Urinary bladder (tissue), 4 donors: ENCODE results near the gene SLC2A4RG. TPM values are rescaled to one million over a fixed set of nuclear protein-coding genes. Genes with fewer than 3 reads are reported as not detected.

Experiments used
- DNase-seq: peaks from one replicate; pipeline ENCODE4 v3.0.0-alpha.2; 2015; ENCODE audit errors: extremely low spot score
- H3K27ac ChIP-seq: one replicate; pipeline ENCODE4 v1.5.1; 2013; ENCODE audit warnings: low read depth, mild to moderate bottlenecking, moderate library complexity
- H3K36me3 ChIP-seq: one replicate; pipeline ENCODE4 v1.6.1; 2013; ENCODE audit warnings: mild to moderate bottlenecking, moderate library complexity; ENCODE audit not compliant: insufficient read depth
- H3K4me1 ChIP-seq: one replicate; pipeline ENCODE4 v1.6.1; 2013; ENCODE audit warnings: mild to moderate bottlenecking, moderate library complexity; ENCODE audit not compliant: insufficient read depth
- H3K4me3 ChIP-seq: one replicate; pipeline ENCODE4 v1.5.1; 2013; ENCODE audit warnings: low read depth, low read length
- WGBS: extraction: QIAGEN DNeasy Blood & Tissue Kit; methylation state at CpG from one replicate; pipeline ENCODE4 v1.1.7; 2013; 5-methylcytosine and 5-hydroxymethylcytosine counted together
- polyA plus RNA-seq: library from polyadenylated mRNA; stranded (reverse); fragments of 200-250 nt; gene quantifications from one replicate; pipeline ENCODE4 v1.2.3, GENCODE V29; 2013
- small RNA-seq: library from RNA; depleted of rRNA; stranded (forward); fragments of <200 nt; gene quantifications from one replicate; pipeline ENCODE3, GENCODE V24; 2014
- total RNA-seq: library from RNA; depleted of rRNA; stranded (reverse); fragments of >200 nt; gene quantifications from one replicate; pipeline ENCODE4 v1.2.3, GENCODE V29; 2014
- donor health status: healthy with polysubstance abuse.
- donor health status: healthy.

The SLC2A4RG gene
- total and polyA plus RNA-seq, 2 donors: 8.6 to 106 TPM

DNA sequence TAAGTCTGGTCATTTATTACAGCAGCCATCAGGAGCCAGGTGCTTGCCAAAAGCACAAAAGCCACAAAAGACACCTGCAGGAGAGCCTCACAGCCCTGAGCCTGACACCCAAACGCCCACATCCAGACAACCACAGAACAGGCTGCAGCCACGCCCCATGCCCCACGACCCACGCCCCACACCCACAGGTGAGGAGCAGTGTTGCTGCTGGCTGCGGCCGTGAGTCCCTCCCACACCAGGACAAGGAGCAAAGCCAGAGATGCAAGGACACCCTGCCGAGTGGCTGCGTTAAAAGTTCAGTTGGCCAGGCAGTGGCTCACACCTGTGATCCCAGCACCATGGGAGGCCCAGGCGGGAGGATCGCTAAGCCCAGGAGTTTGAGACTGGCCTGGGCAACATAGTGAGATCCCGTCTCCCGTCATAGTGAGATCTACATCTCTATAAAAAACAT, 43.0 kb downstream of the SLC2A4RG start:
- Histone ChIP-seq H3K27ac (no peak overlapping the region), H3K4me1 (no peaks in the 10 kb centered on the region), H3K36me3 (no peaks in the 10 kb centered on the region), H3K4me3 (no peak overlapping the region)
- DNase-seq: no peak
- 91% methylated on average over 12 of the region's 12 CpGs for WGBS

DNA sequence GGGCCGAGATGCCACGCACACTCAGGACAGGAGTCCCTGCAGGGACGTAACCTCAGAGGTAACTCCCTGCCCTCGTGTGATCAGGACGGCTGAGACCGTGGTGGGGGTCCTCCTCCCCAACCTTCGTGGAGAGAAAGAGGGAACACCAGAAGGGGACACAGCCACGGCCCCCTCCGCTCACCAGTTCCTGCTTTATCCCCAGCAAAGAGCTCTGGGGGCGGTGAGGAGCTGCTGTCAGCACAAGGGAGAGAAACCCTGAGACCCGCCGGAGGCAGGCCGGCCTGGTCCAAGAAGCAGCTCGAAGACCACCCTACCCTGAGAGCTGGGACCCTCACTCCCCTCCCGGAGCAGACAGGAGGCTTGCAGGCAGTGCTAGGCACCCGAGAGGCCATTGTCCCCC, 44.4 kb downstream of the SLC2A4RG start:
- Histone ChIP-seq H3K4me1 (no peaks in the 10 kb centered on the region), H3K36me3 (no peaks in the 10 kb centered on the region), H3K27ac (no peak overlapping the region), H3K4me3 (no peak overlapping the region)
- 88% methylated on average over 16 of the region's 16 CpGs for WGBS
- DNase-seq: no peak

DNA sequence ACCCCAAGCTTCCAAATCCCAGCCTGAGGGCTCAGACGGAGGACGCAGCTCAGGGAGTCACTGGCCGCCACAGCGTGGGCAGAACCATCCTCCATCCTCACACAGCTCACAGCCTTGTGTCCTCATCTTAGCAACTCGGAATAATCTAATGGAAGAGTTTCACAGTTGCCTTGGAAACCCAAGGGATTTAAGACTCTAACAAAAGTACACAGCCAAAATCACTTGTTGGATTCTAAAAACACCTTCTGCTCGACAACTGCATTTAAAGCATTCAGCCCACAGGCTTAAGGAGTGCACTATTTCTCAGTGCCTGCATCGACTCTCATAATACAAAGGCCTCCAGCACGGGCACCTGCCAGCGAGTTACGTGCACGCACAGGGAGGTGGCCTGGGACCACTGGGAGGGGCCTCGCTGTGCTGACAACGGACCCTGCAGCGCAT, 46.1 kb downstream of the SLC2A4RG start:
- WGBS: 66% methylated on average over 14 of the region's 14 CpGs
- Histone ChIP-seq H3K36me3 (no peaks in the 10 kb centered on the region), H3K4me1 (no peaks in the 10 kb centered on the region), H3K27ac (no peak overlapping the region), H3K4me3 (no peak overlapping the region)
- no peak for DNase-seq

DNA sequence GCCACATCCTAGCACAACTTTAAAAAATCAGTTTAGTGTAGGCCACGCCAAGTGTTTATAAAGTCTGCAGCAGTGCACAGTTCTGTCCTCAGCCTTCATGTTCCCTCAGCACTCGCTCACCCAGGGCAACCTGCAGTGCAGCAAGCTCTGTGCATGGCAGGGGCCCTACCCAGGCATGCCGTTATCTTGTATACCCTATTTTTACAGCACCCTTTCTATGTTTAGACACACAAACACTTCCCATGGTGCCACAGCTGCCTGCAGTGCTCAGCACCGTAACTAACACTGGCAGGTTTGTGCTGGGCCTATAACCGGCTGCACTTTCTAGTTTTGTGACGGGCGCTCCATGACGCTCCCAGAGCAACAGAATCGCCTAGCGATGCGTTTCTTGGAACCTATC, 47.7 kb downstream of the SLC2A4RG start:
- H3K27ac ChIP-seq: no peak overlapping the region
- 89% methylated on average over 11 of the region's 11 CpGs for WGBS
- no peak for DNase-seq
- H3K4me3 ChIP-seq: no peak overlapping the region
- no peaks in the 10 kb centered on the region for H3K4me1 ChIP-seq
- H3K36me3 ChIP-seq: no peaks in the 10 kb centered on the region

- 89% methylated on average over 16 of the region's 16 CpGs for WGBS
- Histone ChIP-seq H3K4me1 (no peaks in the 10 kb centered on the region), H3K36me3 (no peaks in the 10 kb centered on the region), H3K27ac (no peak overlapping the region), H3K4me3 (no peak overlapping the region)
- DNase-seq: no peak
These were observed 48.2 kb downstream of the SLC2A4RG start for GRCh38 chr20:63787749-63788148.

DNA sequence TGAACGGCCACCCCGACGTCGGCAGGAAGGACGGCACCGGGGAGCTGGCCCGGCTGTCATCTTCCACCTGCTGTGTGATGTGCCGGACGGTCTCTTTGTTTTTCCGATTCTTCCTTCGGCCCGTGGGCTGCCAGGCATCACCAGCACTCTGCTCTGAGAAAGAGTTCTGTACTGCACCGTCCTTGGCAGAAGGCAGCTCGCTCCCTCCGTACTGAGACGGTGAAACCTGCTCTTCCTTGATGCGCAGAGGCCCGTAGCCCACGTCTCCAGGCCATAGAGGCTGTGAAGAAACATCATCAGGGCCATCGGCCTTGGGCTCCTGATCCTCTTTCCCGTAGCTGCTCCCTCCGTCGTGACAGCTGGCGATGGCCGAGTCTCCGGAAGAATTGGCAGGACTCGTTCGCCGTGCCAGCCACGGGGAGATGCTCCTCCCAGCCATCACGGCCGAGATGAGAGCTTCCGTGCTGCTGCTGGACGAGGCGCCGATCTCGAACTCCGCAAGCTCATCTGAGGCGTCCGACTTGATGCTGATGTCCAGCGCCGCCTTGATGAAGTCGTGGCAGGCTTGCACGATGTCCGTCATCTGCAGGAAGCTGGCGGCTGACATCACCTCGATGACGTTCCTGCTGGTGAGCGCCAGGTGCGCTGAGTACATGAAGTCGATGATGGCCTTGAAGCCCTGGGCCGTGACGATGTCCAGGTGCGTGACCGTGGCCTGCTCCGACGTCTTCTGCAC, 50.4 kb downstream of the SLC2A4RG start:
- no peaks in the 10 kb centered on the region for H3K36me3 ChIP-seq
- no peak overlapping the region for H3K27ac ChIP-seq
- WGBS: 94% methylated on average over 57 of the region's 57 CpGs

DNA sequence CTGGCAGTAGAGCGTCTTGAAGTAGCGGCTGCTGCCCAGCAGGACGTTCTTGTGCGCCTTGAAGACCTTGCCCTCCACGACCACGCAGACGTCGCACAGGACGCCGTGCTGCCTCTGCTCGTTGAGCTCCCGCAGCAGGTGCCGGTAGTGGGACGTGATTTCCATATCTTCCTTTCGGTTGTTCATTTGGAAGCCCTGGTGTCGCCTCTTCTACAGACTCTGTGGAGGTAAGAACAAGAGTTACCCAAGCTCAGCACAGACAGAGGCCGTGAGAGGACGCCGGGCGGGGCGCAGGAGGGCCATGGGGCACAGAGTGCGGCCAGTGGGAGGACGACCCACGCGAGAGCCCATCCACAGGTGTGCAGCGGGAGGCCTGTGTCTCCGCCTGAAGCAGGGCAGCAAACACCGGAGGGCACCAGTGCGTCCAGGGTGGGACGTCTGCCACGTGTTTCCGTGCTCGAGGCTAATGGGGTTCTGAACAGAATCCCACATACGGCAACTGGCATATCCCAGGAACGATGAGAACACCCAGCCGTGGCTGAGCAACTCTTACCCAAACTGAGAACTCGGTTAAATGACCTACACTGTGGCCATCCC, 51.1 kb downstream of the SLC2A4RG start:
- WGBS: 94% methylated on average over 37 of the region's 37 CpGs
- no peaks in the 10 kb centered on the region for H3K4me1 ChIP-seq
- no peak overlapping the region for H3K27ac ChIP-seq
- no peak for DNase-seq
- H3K36me3 ChIP-seq: no peaks in the 10 kb centered on the region
- no peak overlapping the region for H3K4me3 ChIP-seq

More for the DNA sequence above, 50.4 kb downstream of the SLC2A4RG start:
- DNase-seq: no peak
- Histone ChIP-seq H3K4me1 (no peaks in the 10 kb centered on the region), H3K4me3 (no peak overlapping the region)

- H3K36me3 ChIP-seq: no peaks in the 10 kb centered on the region
- 60% methylated on average over 23 of the region's 23 CpGs for WGBS
- H3K27ac ChIP-seq: no peak overlapping the region
- no peaks in the 10 kb centered on the region for H3K4me1 ChIP-seq
- no peak for DNase-seq
- no peak overlapping the region for H3K4me3 ChIP-seq
These were observed 52.1 kb downstream of the SLC2A4RG start for GRCh38 chr20:63791497-63792156.

DNA sequence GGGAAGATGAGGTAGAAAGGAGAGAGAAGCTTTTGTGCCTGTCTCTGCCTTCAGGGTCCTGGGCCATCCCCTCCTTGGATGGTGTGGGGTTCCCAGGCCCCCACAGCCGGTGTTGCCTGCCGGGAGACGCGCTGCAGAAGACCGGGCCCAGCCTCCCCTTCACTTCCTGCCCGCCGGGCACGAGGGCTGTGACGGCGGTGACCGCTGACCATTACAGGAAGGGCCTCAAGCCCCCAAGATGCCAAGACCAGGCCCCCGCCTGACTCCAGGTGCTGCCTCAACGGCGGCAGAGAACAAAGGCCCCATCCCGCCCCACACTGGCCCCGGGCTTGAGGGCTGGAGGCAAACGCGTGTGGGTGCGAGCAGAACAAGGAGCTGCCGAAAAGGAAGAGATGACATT, 53.3 kb downstream of the SLC2A4RG start:
- Histone ChIP-seq H3K4me1 (no peaks in the 10 kb centered on the region), H3K4me3 (no peak overlapping the region), H3K36me3 (no peaks in the 10 kb centered on the region), H3K27ac (no peak overlapping the region)
- 77% methylated on average over 20 of the region's 20 CpGs for WGBS
- no peak for DNase-seq

Small RNAs within 50 kb of the gene (small RNA-seq; reads per million reads assigned to genes)
- gene LIME1 (not detected), gene TNFRSF6B (not detected)

Other genes starting within 250 kb of the SLC2A4RG start
- gene EEF1A2, start 240.7 kb upstream of the SLC2A4RG start, total RNA-seq: 11.2 TPM
- 5.1 TPM for gene EEF1A2, start 240.7 kb upstream of the SLC2A4RG start, polyA plus RNA-seq
- gene PPDPF, start 219.0 kb upstream of the SLC2A4RG start, total RNA-seq: 44.7 TPM
- gene PPDPF, start 219.0 kb upstream of the SLC2A4RG start, polyA plus RNA-seq: 545 TPM
- 2.8 TPM for gene PTK6, start 202.4 kb upstream of the SLC2A4RG start, total RNA-seq
- 3.4 TPM for gene PTK6, start 202.4 kb upstream of the SLC2A4RG start, polyA plus RNA-seq
- 0.48 TPM for gene SRMS, start 192.0 kb upstream of the SLC2A4RG start, total RNA-seq
- not detected for gene SRMS, start 192.0 kb upstream of the SLC2A4RG start, polyA plus RNA-seq
- gene FNDC11, start 185.6 kb upstream of the SLC2A4RG start, total RNA-seq: 0.63 TPM
- gene FNDC11, start 185.6 kb upstream of the SLC2A4RG start, polyA plus RNA-seq: 0.98 TPM
- gene HELZ2, start 165.5 kb upstream of the SLC2A4RG start, total RNA-seq: 19.9 TPM
- gene HELZ2, start 165.5 kb upstream of the SLC2A4RG start, polyA plus RNA-seq: 15.5 TPM
- gene GMEB2, start 112.7 kb upstream of the SLC2A4RG start, total RNA-seq: 7.7 TPM
- 12.1 TPM for gene GMEB2, start 112.7 kb upstream of the SLC2A4RG start, polyA plus RNA-seq
- 17.7 TPM for gene STMN3, start 86.4 kb upstream of the SLC2A4RG start, total RNA-seq
- gene STMN3, start 86.4 kb upstream of the SLC2A4RG start, polyA plus RNA-seq: 44.7 TPM
- gene RTEL1, start 81.5 kb upstream of the SLC2A4RG start, total RNA-seq: 13.3 TPM
- gene RTEL1, start 81.5 kb upstream of the SLC2A4RG start, polyA plus RNA-seq: 12.3 TPM
- gene TNFRSF6B, start 43.1 kb upstream of the SLC2A4RG start, total RNA-seq: 0.42 TPM
- gene TNFRSF6B, start 43.1 kb upstream of the SLC2A4RG start, polyA plus RNA-seq: 35.6 TPM
- gene ARFRP1, start 31.8 kb upstream of the SLC2A4RG start, total RNA-seq: 17.9 TPM
- 40.8 TPM for gene ARFRP1, start 31.8 kb upstream of the SLC2A4RG start, polyA plus RNA-seq
- gene ZGPAT, start 31.7 kb upstream of the SLC2A4RG start, total RNA-seq: 11.0 TPM
- 30.7 TPM for gene ZGPAT, start 31.7 kb upstream of the SLC2A4RG start, polyA plus RNA-seq
- gene LIME1, start 3.1 kb upstream of the SLC2A4RG start, total RNA-seq: 1.1 TPM
- 7.9 TPM for gene LIME1, start 3.1 kb upstream of the SLC2A4RG start, polyA plus RNA-seq
- gene ZBTB46, start 91.5 kb downstream of the SLC2A4RG start, total RNA-seq: 10.6 TPM
- gene ZBTB46, start 91.5 kb downstream of the SLC2A4RG start, polyA plus RNA-seq: 6.7 TPM
- not detected for gene ABHD16B, start 121.7 kb downstream of the SLC2A4RG start, total RNA-seq
- gene ABHD16B, start 121.7 kb downstream of the SLC2A4RG start, polyA plus RNA-seq: 0.68 TPM
- gene TPD52L2, start 125.5 kb downstream of the SLC2A4RG start, total RNA-seq: 53.7 TPM
- 132 TPM for gene TPD52L2, start 125.5 kb downstream of the SLC2A4RG start, polyA plus RNA-seq
- 18.7 TPM for gene DNAJC5, start 155.3 kb downstream of the SLC2A4RG start, total RNA-seq
- 31.8 TPM for gene DNAJC5, start 155.3 kb downstream of the SLC2A4RG start, polyA plus RNA-seq
- gene UCKL1, start 216.6 kb downstream of the SLC2A4RG start, total RNA-seq: 20.1 TPM
- gene UCKL1, start 216.6 kb downstream of the SLC2A4RG start, polyA plus RNA-seq: 41.2 TPM
- gene ZNF512B, start 230.2 kb downstream of the SLC2A4RG start, total RNA-seq: 8.7 TPM
- 13.8 TPM for gene ZNF512B, start 230.2 kb downstream of the SLC2A4RG start, polyA plus RNA-seq
- gene SAMD10, start 239.9 kb downstream of the SLC2A4RG start, total RNA-seq: 1.8 TPM
- 3.8 TPM for gene SAMD10, start 239.9 kb downstream of the SLC2A4RG start, polyA plus RNA-seq
- gene PRPF6, start 241.4 kb downstream of the SLC2A4RG start, total RNA-seq: 44.1 TPM
- 71.8 TPM for gene PRPF6, start 241.4 kb downstream of the SLC2A4RG start, polyA plus RNA-seq